HG03025 (cell line): ENCODE measurements around the gene SDK2.

Source experiments
- ATAC-seq: cut with Tn5 transposase; IDR thresholded peaks from one replicate; pipeline ENCODE4 v1.9.1; 2021; ENCODE audit warnings: mild to moderate bottlenecking, moderate library complexity; ENCODE audit not compliant: unreplicated experiment, low FRiP score

The SDK2 gene

DNA sequence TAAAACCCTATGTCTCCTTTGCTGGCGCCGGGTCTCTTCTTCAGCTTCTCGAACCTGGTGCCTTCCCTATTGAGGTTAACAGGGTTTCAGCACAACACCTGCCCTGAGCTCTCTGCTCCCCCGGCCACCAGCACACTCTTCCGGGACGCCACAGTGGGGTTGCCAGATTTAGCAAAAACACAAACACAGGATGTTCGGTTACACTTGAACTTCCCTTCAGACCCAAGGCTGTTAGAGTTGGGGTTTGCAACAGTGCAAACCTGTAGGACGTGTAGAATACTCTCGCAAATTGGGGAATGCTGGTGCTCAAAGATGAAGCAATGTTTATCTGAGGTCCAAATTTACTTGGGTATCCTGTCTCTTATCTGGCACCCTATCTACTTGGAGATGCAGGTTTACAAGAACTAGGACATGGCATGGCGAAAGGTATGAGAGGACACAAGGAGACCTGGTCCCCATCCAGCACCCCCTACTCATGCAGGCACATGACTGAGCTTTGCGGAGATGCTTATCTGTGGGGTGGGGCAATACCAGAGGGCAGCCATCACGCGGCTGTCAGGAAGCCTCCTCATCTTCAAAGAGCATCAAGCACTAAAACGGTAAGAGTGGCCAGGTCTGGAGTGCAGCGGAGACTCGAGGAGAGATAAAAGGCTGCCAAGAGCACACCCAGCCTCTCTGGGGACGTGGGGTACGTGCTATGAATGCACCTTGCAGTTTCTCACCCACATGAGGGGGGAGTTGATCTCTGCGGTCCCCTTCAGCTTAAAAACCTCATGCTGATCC is 52.8 kb downstream of the SDK2 start:
- no peak for ATAC-seq

- no peak for ATAC-seq
These were observed 54.8 kb downstream of the SDK2 start for GRCh38 chr17:73589363-73589980.

DNA sequence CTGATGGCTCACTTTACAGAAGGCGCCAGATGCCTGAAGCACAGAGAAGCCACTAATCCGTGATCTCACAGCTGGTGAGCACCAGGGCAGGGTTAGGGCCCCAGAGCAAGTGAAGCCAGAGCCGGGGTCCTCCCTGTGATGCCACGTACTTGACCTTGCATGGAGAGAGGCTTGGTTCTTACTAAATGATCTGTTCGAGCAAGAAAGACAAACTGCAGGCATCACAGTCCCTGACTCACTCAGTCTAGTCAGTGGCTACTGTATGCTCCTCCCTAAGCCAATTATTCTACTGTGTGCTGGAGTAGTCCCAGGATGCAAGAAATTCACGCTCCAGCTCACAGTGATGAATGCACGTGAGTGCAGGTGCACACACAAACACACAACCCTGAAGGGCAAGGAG is 55.4 kb downstream of the SDK2 start:
- no peak for ATAC-seq

DNA sequence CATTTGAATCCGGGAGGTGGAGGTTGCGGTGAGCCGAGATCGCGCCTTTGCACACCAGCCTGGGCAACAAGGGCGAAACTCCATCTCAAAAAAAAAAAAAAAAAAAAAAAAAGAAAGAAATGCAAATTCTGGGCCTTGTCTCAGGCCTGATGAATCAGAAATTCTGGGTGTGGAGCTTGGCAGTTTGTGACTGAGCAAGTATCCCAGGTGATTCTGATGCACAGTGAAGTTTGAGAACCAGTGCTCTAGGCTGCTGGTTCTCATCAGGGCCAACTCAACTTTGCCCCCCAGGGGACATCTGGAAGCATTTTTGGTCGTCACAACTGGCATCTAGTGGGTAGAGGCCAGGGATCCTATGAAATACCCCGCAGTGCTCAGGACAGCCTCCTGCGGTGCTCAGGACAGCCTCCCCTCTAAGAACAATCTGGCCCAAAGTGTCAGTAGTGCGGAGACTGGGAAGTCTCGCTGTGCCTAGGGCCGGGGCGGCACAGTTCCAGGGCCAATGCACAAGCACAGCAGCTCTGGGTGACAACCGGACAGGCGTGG is 55.9 kb downstream of the SDK2 start:
- no peak for ATAC-seq

- no peak for ATAC-seq
These were observed 57.2 kb downstream of the SDK2 start for GRCh38 chr17:73586921-73587602.

DNA sequence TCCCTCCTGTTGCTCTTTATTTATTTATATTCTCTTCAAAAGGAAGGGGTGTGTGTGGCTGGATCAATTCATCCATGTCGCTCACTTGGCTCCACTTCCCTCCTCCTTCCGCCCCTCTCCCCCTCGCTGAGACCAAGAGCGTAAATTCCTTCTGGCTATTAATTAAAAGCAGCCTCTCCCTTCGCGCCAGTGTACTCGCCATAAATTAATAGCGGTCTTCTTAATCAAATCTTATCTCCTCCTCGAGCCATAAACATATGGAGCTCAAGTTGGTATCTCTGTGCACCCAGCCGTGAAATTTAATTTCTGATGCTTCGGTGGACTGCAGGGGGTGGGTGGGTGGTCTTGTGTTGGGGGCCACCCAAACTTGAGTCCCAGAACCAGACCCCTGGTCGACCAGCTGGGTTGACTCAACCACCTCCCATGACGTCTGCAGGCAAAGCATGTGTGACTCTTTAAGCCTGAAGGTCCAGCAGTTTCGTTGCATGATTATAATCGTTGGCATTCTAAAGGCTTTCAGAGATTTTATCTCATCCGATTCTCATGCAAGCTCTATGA is 57.9 kb downstream of the SDK2 start:
- no peak for ATAC-seq

DNA sequence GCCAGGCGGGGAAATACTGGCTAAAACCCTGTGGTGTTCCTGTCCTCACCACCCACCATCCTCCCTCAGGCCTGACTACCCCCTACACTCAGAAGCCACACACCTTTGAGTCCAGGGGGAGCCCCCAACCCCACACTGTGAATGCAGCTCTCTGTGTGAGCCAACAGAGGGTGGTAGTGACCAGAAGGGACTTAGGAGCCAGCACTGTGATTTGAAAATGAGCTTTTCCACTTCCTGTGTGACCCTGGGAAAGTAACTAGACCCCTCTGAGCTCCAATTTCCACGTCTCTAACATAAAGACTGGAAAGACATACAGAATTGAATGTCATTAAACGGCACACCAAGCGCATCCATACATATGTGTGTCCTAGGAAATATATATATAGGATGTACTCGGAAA is 58.7 kb downstream of the SDK2 start:
- no peak for ATAC-seq

DNA sequence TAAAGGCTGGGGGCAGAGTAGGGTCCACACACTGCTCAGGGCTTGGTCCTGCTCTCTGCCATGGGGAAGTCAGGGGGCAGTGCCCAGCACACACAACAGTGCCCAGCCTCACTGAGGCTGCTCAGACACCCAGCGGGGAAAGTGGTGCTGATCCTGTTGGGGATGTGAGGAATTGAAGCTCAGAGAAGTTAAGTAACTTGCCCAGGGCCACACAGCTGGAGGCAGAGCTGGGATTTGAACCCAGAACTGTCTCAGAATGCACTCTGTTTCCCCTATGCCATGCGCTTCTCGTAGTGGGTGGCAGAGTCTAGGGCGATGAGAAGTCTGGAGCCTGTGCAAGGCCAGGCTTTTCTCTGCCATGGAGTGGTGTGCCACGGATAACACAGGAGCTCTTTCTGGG is 59.3 kb downstream of the SDK2 start:
- ATAC-seq: no peak

- no peak for ATAC-seq
These were observed 60.2 kb downstream of the SDK2 start for GRCh38 chr17:73584049-73584448.

DNA sequence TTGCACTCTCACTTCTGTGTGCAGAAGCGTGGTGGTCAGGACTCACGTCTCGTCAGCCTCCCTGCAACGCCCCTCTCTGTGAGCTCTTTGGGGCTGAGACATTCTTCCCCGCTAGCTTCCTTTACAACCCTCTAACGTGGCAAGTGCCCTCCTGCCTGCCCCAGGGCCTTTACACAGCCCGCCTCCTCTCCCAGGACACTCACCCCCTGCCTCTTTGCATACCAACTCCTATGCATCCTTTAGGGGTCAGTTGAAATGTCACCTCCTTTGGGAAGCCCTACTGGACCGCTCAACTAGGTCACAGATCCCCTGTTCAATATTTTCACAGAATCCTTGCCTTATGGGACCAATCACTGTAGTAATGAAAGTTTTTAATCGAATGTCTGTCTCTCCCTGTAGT is 61.4 kb downstream of the SDK2 start:
- ATAC-seq: no peak

- ATAC-seq: no peak
These were observed 61.9 kb downstream of the SDK2 start for GRCh38 chr17:73582359-73582758.

DNA sequence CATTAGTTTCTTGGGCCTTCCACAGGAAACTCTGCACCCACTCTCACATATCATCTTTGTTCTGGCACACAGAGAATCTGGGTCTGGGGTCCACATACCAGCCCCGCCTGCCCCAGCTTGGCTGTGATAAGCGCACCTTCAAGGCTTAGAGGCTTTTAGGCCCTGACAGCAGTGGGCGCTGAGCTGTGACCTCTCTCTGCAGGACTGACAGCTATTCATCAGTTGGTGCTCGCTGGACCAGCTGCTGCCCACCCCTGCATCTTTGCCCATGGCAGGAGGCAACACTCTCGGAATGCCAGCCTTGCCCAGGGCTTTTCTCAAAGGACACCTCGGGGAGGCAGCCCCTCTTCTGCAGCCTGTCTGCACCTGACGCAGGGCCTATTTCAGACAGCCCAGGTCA is 62.9 kb downstream of the SDK2 start:
- no peak for ATAC-seq

GRCh38 chr17:73580073-73580710 is 64.1 kb downstream of the SDK2 start:
- no peak for ATAC-seq

DNA sequence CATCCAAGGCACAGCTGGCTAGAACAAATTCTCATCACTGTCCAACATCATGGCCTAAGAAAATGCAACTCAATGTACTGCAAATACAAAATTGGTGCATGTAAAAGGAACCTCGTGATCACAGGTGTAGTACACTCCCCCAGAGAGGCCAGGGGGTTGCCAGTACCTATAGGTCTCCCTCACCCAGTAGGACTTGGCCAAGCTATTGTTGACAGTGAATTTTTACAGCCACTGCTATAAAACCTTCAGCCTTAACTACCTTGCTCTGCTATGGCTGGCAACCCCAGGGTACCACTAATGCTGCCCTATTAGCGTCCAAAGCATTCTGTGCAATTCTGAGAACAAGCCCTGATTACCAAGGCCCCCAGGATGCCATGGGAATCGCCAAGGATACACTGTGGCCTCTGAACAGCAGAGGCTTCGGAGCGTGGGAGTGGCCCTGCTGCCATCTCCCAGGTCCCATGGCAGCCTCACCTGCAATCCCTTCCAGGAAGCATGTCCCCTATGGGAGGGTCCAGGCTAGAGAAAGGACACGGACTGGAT is 67.6 kb downstream of the SDK2 start:
- ATAC-seq: no peak

- no peak for ATAC-seq
These were observed 68.6 kb downstream of the SDK2 start for GRCh38 chr17:73575470-73576221.

DNA sequence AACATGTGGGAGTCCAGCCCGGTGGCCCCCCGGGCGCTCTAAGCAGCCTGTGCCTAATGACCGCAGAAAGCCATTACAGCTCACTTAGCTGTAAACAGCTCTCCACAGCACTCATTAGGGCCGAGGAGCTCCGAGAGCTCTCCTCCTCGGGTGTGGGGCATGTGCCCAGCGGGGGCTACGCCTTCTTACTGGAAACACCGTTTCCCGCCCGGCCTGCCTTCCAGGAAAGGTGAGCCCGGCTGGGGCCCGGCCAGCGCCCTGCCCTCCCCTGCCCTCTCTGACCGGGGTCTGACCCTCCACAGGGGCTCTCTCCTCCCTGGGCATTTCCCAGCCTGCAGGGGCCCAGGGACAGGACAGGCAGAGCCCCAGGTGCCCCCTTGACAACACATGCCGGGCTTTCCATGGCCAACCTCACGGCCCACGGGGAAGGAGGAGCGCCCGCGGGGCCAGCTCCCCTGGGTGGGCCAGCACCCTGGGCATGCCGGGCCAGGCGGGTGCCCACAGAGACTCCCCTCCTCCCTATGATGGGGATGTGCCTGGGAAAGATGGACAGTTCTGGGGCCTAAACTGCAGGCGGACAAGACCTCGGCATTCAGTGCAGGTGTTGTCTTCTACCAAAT is 72.6 kb downstream of the SDK2 start:
- ATAC-seq: no peak

DNA sequence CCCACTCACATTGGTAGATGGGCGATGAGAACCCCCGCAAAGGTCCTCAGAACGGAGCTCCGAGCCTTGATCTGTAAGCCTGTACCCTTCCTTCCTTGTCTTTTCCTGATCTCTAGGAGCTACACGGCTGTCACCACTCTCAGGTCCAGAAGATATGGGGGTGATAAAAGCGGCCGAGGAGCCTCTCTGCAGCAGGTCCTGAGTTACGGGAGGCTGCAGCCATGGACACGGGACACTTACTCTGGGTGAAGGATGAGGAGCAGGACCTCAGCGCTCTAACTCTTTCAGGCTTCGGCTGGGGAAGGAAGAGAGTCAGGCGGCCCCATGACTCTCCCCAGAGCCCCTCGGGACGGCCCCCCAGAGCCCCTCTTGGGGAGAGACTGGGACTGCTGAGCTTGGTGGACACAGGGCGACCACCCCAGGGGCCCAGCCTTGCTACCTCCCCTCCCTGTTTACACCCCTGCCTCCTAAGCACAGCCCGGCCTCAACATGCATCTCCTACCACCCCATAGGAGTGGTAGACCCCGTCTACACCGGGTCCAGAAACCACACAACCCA is 74.4 kb downstream of the SDK2 start:
- no peak for ATAC-seq

DNA sequence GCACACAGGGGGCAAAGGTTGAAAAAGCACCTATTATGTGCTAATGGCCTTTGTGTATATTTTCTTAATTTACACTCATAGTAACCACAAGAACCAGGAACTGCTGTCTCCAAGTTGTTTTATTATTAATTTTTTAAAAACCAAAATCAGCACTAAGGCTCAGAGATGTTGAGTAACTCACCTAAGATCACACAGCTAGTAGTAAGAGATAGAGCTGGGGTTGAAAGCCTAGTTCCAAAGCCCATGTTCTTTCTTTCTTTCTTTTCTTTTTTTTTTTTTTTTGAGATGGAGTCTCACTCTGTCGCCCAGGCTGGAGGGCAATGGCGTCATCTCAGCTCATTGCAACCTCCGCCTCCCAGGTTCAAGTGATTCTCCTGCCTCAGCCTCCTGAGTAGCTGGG is 75.3 kb downstream of the SDK2 start:
- ATAC-seq: no peak
